Measurements from ENCODE around the gene ATE1. TPM values are rescaled to one million over a fixed set of nuclear protein-coding genes. Genes with fewer than 3 reads are reported as not detected.

Gene ATE1
- total and polyA plus RNA-seq, 2 experiments from 2014 or later, result 17.4 to 24.5 TPM

DNA sequence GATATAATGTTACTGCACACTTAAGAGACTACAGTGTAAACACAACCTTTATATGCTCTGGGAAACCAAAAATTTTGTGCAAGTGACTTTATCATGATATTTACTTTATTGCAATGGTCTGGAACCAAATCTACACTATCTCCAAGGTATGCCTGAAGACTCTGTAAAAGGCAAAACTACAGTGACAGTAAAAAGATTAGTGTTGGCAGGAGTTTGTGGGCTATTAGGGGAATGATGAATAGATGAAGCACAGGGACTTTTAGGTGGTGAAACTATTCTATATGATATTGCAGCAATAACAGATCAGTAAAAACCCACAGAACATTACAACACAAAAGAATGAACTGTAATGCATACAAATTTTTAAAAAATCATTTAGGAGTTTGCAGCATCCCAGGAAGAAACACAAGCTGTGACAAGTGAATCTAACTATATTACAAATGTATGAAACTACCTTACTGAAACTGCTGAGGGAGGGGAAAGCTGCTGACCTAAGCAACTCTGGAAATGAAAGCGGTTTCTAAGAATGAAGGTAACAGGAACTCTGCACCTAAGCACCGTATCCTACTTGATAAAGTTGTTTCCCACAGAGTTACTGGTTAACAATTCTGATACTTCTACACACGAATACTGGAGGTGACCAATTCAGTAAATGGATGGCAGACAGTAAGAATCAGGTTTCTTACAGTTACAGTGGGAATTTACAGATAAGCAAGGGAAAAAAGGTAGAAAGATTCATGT lies 82.6 kb downstream of the ATE1 start (continued):
- TF ChIP-seq, protein P1, sequence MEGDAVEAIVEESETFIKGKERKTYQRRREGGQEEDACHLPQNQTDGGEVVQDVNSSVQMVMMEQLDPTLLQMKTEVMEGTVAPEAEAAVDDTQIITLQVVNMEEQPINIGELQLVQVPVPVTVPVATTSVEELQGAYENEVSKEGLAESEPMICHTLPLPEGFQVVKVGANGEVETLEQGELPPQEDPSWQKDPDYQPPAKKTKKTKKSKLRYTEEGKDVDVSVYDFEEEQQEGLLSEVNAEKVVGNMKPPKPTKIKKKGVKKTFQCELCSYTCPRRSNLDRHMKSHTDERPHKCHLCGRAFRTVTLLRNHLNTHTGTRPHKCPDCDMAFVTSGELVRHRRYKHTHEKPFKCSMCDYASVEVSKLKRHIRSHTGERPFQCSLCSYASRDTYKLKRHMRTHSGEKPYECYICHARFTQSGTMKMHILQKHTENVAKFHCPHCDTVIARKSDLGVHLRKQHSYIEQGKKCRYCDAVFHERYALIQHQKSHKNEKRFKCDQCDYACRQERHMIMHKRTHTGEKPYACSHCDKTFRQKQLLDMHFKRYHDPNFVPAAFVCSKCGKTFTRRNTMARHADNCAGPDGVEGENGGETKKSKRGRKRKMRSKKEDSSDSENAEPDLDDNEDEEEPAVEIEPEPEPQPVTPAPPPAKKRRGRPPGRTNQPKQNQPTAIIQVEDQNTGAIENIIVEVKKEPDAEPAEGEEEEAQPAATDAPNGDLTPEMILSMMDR (conservative IDR thresholded peaks at IDR 0.05; ENCODE audit: low read depth in 2 of 2), result no peak
- TF ChIP-seq EZH2phosphoT487 (IDR thresholded peaks at IDR 0.05; ENCODE audit: unreplicated experiment) (no peak), ZNF114 (CRISPR knock-in tag; IDR thresholded peaks at IDR 0.05) (no peak), CREB1 (CRISPR knock-in tag; IDR thresholded peaks at IDR 0.05; ENCODE audit: low read depth) (no peak), NANOG (IDR thresholded peaks at IDR 0.05; ENCODE audit: borderline replicate concordance) (no peak), POLR2AphosphoS5 (IDR thresholded peaks at IDR 0.05; ENCODE audit: low read depth) (no peak)

DNA sequence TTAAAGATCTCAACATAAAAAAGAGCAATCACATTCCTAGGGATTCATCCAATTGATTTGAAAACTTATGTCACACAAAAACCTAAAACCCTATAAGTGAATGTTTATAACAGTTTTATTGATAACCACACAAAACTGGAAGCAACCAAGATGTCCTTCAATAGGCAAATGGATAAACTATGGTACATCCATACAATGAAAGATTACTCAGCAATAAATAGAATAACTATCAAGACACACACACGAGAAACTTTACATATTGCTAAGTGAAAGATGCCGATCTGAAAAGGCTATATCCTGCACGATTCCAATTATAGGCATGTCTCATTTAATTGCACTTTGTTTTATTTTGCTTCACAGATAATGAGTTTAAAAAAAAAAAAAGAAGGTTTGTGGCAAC lies 83.3 kb downstream of the ATE1 start:
- no peak overlapping the region for H3K4me3 Mint-ChIP-seq
- H3K9me2 ChIP-seq (ENCODE audit: insufficient read depth), result no peaks in the 10 kb centered on the region
- no peak for TF ChIP-seq EZH2phosphoT487 (IDR thresholded peaks at IDR 0.05; ENCODE audit: unreplicated experiment)
- no peak for TF ChIP-seq JUNB (IDR thresholded peaks at IDR 0.05; ENCODE audit: unreplicated experiment)
- no peak for TF ChIP-seq POLR2AphosphoS5 (IDR thresholded peaks at IDR 0.05; ENCODE audit: low read depth)
- TF ChIP-seq EZH2 (IDR thresholded peaks at IDR 0.05; ENCODE audit: low read depth, unreplicated experiment), result no peak
- no peak for TF ChIP-seq STAT1 (IDR thresholded peaks at IDR 0.05; ENCODE audit: unreplicated experiment)
- TF ChIP-seq ZNF331 (CRISPR knock-in tag; IDR thresholded peaks at IDR 0.05; ENCODE audit: low read depth), result no peak
- TF ChIP-seq, protein P1 (conservative IDR thresholded peaks at IDR 0.05; ENCODE audit: low read depth in 2 of 2), result no peak
- H3K27me3 Mint-ChIP-seq (ENCODE audit: insufficient read depth, low read depth, poor library complexity), result peaks cover 4% of the 10 kb centered on the region
- H3K4me1 Mint-ChIP-seq, result peaks cover 13% of the 10 kb centered on the region; the same call in 2 of the 3 replicates
- no peaks in the 10 kb centered on the region for H3K79me2 ChIP-seq (replicated peaks; ENCODE audit: insufficient read depth)
- H3K36me3 ChIP-seq (ENCODE audit: insufficient read depth), result peaks cover 6% of the 10 kb centered on the region
- no peaks in the 10 kb centered on the region for H3K27me3 ChIP-seq (ENCODE audit: insufficient read depth)
- no peak overlapping the region for H3K27ac ChIP-seq (ENCODE audit: low read depth)
- no peak overlapping the region for H3K4me2 ChIP-seq
- H3F3A ChIP-seq (replicated peaks; ENCODE audit: low read depth), result no peaks in the 10 kb centered on the region
- H3K36me3 Mint-ChIP-seq (ENCODE audit: low read depth), result peaks cover 32% of the 10 kb centered on the region
- H4K20me1 ChIP-seq (replicated peaks; ENCODE audit: insufficient read depth), result no peaks in the 10 kb centered on the region
- DNase-seq (ENCODE audit: low spot score) (no peak), ATAC-seq (no peak)
- H3K9me3 Mint-ChIP-seq, result no peaks in the 10 kb centered on the region
- peaks cover 9% of the 10 kb centered on the region; the same call in 1 of the 2 replicates for H3K4me1 ChIP-seq (ENCODE audit: insufficient read depth)
- H3K27ac Mint-ChIP-seq, result no peak overlapping the region
- H2AFZ ChIP-seq, result no peak overlapping the region
- no peak overlapping the region for H3K4me3 ChIP-seq

Data from GM23338 (cell line).